Panc1 (cell line): ENCODE measurements around the gene IKBKG. TPM values are rescaled to one million over a fixed set of nuclear protein-coding genes. Genes with fewer than 3 reads are reported as not detected.
A peak's percentile ranks its signal among the peaks of the same experiment; 100 is the strongest.
"Not testable (repeated sequence)": the region's sequence is repeated elsewhere in the genome, so short reads cannot be mapped to it uniquely, and the experiment has no call there.

Experiments
- ATAC-seq: fragments of 200-7000 bp; cut with Tn5 transposase; 2 replicates; pipeline ENCODE4 v1.9.1; 2020; ENCODE audit warnings: mild to moderate bottlenecking, moderate library complexity
- BruUV-seq: library from RNA; stranded (reverse); fragments of 400-500 nt; replicated peaks from 2 replicates; lab custom pipeline; 2021; lab: Mats Ljungman, UMichigan
- CTCF ChIA-PET: fragments of 300-600 bp; sonication (Branson Sonifier 250); formaldehyde crosslinking; loops from one replicate; lab custom pipeline; 2022; ENCODE audit warnings: antibody characterized with exemption; lab: Charles Lee
- POLR2A ChIA-PET: fragments of 300-600 bp; sonication (Branson Sonifier 250); formaldehyde crosslinking; loops from one replicate; lab custom pipeline; 2022; ENCODE audit warnings: antibody characterized with exemption; lab: Charles Lee
- DNase-seq: peaks from one replicate; pipeline ENCODE4 v3.0.0-alpha.2; 2010; ENCODE audit warnings: low read depth, low spot score
- H3K27ac ChIP-seq: 2 replicates; pipeline ENCODE4 v1.5.1; 2011; ENCODE audit warnings: mild to moderate bottlenecking, low read length, inconsistent platforms
- H3K27me3 ChIP-seq: fragments of 200-500 bp; sonication (Bioruptor generic); 2 replicates; pipeline ENCODE4 v1.6.0; 2014; ENCODE audit warnings: low read length, inconsistent platforms; ENCODE audit not compliant: control insufficient read depth, insufficient read depth
- H3K36me3 ChIP-seq: fragments of 200-500 bp; sonication (Bioruptor generic); 2 replicates; pipeline ENCODE4 v1.5.1; 2014; ENCODE audit warnings: inconsistent platforms, mild to moderate bottlenecking, low read length, moderate library complexity; ENCODE audit not compliant: control insufficient read depth, insufficient read depth
- H3K4me1 ChIP-seq: 2 replicates; pipeline ENCODE4 v1.5.1; 2011; ENCODE audit warnings: inconsistent platforms, mild to moderate bottlenecking, low read length, moderate library complexity; ENCODE audit not compliant: control insufficient read depth, insufficient read depth
- H3K4me3 ChIP-seq, 2 experiments: 2 replicates each; pipeline ENCODE4 v1.5.1; 2011 to 2012; ENCODE audit warnings: low read depth in 2 of 2, low read length in 2 of 2, mild to moderate bottlenecking in 2 of 2, inconsistent platforms in 1 of 2, moderate library complexity in 1 of 2
- H3K9me3 ChIP-seq: fragments of 200-500 bp; sonication (Bioruptor generic); 2 replicates; pipeline ENCODE4 v1.5.1; 2014; ENCODE audit warnings: low read depth, mild to moderate bottlenecking, inconsistent platforms, low read length, moderate library complexity; ENCODE audit not compliant: control insufficient read depth, insufficient read depth
- in situ Hi-C: cut with HindIII; loops from 2 replicates; pipeline ENCODE4 v1.10.0; 2016; ENCODE audit warnings: low sequenced_read_pairs, low pct_unique_long_range_greater_than_20kb
- intact Hi-C: fragments of 100-400 bp; cut with micrococcal nuclease; formaldehyde crosslinking; loops from one replicate; pipeline ENCODE4 v1.10.0; 2022; ENCODE audit not compliant: unreplicated experiment
- total RNA-seq: library from RNA; stranded (reverse); gene quantifications from one replicate; pipeline ENCODE4 v1.2.1, GENCODE V29; 2021; ENCODE audit not compliant: unreplicated experiment

IKBKG gene
- total RNA-seq, 1 experiment from 2014 or later = 76.3 TPM

DNA sequence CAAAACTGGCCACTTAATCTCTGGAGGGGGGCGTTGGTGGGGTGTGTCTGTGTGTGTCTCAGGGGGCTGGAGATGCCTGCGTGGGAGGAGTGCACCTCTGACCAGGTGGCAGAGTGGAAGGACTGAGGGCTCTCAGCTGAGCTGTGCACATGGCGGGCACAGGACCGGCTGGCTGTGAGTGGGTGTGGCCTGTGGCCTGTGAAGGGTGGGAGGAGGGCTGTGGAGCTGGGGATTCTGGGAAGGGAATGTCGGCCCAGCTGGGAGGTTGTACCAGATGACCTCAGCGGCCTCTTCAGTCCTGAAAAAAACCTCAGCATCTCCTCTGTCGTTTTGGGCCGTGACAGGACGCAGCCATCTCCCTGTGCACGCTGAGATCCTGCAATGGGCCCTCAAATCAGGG lies 14.9 kb downstream of the IKBKG start:
- H3K4me3 ChIP-seq, H3K9me3 ChIP-seq, POLR2A ChIA-PET, intact Hi-C loops, CTCF ChIA-PET, H3K36me3 ChIP-seq, ATAC-seq, H3K27ac ChIP-seq, in situ Hi-C loops, H3K4me1 ChIP-seq, DNase-seq, H3K27me3 ChIP-seq: not testable (repeated sequence)
- TSS peak; percentile 75 for BruUV-seq

DNA sequence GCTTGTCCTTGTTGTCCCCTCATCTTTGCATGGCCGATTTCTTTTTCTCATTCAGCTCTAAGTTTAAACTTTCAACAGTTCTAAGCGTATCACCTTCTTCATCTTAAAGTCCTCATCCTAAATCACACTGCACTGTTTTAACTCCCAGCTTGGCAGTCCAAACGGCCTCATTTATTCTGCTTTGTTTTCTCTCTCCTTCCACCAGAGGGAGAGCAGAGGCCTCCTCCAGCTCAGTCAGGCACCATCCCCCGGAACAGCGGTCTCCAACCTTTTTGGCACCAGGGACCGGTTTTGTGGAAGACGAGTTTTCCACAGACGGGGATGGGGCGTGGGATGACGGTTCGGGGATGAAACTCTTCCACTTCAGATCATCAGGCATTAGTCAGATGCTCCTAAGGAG lies 22.9 kb downstream of the IKBKG start:
- H3K27ac ChIP-seq, intact Hi-C loops, H3K27me3 ChIP-seq, in situ Hi-C loops, POLR2A ChIA-PET, H3K9me3 ChIP-seq, BruUV-seq, H3K4me3 ChIP-seq, CTCF ChIA-PET, DNase-seq, H3K36me3 ChIP-seq, H3K4me1 ChIP-seq: not testable (repeated sequence)
- peak; percentile 72 for ATAC-seq

DNA sequence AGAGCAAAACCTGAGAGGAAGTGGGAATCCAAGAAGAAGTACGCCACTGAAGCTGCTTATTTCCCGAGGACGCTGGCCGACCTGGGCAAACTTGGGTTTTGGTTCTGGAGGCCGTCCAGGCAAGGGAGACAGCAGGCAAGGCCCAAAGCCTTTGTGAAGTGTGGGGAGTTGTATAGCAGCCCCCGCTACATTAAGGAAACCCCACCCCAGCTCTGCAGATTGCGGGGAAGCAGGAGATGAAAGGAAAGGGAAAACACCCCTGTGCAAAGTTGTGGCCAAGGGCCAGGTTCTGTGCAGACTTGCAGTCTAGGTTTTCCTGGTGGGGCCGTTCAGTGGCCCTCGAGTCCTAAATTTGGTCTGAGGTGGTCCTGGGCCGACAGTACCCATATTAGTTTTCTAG lies 25.6 kb downstream of the IKBKG start:
- H3K9me3 ChIP-seq, BruUV-seq, POLR2A ChIA-PET, H3K4me1 ChIP-seq, DNase-seq, H3K27ac ChIP-seq, intact Hi-C loops, H3K27me3 ChIP-seq, H3K36me3 ChIP-seq, H3K4me3 ChIP-seq, in situ Hi-C loops, ATAC-seq, CTCF ChIA-PET: not testable (repeated sequence)

DNA sequence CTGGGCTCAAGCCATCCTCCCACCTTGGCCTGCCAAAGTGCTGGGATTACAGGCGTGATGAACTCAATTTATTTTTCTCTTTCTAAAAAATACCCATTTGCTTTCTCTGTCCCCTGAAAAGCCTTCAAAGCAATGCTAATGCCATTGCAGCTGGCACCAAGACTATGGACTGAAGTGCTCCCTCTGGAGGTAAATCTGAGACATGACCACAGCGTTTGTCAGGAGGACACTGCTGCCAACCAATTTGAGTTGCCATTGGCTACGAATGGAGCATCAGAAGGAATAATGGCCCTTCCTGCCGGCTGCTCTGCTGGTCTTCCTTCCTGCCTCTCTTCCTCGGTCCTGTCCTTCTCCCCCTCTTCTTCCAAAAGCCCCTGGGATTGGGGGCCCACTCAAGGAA lies 27.7 kb downstream of the IKBKG start:
- BruUV-seq, H3K27me3 ChIP-seq, DNase-seq, intact Hi-C loops, H3K9me3 ChIP-seq, CTCF ChIA-PET, POLR2A ChIA-PET, in situ Hi-C loops, H3K27ac ChIP-seq, H3K4me1 ChIP-seq, H3K36me3 ChIP-seq, H3K4me3 ChIP-seq: not testable (repeated sequence)
- ATAC-seq = peak; percentile 90

DNA sequence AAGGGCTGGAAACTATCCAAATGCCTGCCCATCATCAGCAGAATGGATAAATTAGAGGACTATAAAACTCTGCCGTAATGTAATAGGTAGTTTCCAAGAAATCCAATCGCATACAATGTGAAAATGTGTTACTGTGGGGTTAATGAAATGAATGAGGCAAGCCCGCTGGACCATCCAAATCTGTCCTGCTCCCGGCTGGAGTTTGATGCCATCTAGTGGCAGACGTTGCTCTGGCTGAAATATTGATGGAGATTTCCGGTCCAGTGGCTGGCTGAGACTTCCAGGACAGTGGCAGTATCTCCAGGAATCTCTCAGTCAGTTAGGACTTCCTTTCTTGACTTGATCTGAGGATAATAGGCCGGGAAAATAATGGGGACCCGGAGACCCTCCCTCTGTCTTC lies 35.6 kb downstream of the IKBKG start:
- in situ Hi-C loops = not testable (repeated sequence)
- ATAC-seq = peak; percentile 88

DNA sequence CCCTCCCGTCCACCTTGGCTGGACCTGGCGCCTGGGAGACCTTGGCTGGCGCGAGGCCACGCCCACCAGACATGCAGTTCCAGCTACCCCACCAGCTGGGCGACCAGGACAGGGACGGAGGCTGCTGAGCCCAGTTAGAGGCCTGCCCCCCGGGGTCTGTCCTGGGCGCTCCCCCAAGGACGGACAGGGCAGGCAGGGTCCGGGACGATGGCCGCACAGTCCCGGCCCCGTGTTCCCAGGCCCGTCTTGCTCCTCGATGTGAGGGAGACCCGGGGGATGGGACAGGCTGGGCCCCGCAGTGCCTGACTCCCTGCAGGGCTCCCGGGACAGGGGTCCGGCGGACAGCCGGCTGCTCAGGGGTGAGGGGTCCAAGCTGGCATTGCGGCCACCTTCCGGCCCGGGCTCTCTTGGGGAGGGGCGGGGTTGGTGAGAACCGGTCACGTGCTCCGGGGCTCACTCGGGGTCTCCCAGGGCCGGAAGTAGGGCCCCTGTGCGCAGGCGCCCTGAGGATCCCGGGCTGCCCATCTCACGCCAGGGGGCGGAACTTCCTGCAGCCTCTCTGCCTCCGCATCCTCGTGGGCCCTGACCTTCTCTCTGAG lies 37.3 kb downstream of the IKBKG start, which contains the start of gene CTAG1A:
TSS of gene CTAG1A (plus strand) at position 549 of the 599 bp plus-strand sequence. CDS start 74 bp downstream, outside the sequence.
- H3K27ac ChIP-seq, H3K9me3 ChIP-seq, H3K4me3 ChIP-seq, CTCF ChIA-PET, POLR2A ChIA-PET, H3K4me1 ChIP-seq, in situ Hi-C loops, H3K27me3 ChIP-seq, H3K36me3 ChIP-seq, intact Hi-C loops, DNase-seq, BruUV-seq: not testable (repeated sequence)
- ATAC-seq = peak; percentile 22; the same call in 1 of the 2 replicates

More for the DNA sequence above, 35.6 kb downstream of the IKBKG start:
- POLR2A ChIA-PET, DNase-seq, H3K27me3 ChIP-seq, BruUV-seq, H3K4me3 ChIP-seq, H3K9me3 ChIP-seq, H3K4me1 ChIP-seq, intact Hi-C loops, H3K27ac ChIP-seq, H3K36me3 ChIP-seq, CTCF ChIA-PET: not testable (repeated sequence)

DNA sequence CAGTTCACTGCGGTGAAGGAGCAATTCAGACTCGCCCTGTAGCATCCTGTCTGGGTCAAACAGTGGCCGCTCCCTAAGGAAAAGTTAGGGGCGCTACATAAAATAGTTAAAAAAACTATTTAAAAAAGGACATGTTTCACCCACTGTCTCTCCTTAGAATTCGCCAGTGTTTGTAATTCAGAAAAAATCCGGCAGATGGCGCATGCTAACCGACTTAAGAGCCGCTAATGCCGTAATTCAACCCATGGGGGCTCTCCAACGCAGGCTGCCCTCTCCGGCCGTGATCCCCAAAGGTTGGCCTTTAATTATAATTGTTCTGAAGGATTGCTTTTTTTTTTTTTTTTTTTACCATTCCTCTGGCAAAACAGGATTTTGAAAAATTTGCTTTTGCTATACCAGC lies 43.0 kb downstream of the IKBKG start:
- in situ Hi-C loops, intact Hi-C loops, H3K4me3 ChIP-seq, H3K27ac ChIP-seq, DNase-seq, H3K4me1 ChIP-seq, H3K9me3 ChIP-seq, BruUV-seq, CTCF ChIA-PET, H3K27me3 ChIP-seq, POLR2A ChIA-PET, H3K36me3 ChIP-seq: not testable (repeated sequence)
- peak; percentile 76 for ATAC-seq
